GM18870 (cell line): ENCODE results near the gene TBCEL.
"Not testable (repeated sequence)": the region's sequence is repeated elsewhere in the genome, so short reads cannot be mapped to it uniquely, and the experiment has no call there.

Experiments
- ATAC-seq: cut with Tn5 transposase; IDR thresholded peaks from one replicate; pipeline ENCODE4 v1.9.1; 2021; ENCODE audit warnings: moderate library complexity; ENCODE audit not compliant: unreplicated experiment

Gene TBCEL

DNA sequence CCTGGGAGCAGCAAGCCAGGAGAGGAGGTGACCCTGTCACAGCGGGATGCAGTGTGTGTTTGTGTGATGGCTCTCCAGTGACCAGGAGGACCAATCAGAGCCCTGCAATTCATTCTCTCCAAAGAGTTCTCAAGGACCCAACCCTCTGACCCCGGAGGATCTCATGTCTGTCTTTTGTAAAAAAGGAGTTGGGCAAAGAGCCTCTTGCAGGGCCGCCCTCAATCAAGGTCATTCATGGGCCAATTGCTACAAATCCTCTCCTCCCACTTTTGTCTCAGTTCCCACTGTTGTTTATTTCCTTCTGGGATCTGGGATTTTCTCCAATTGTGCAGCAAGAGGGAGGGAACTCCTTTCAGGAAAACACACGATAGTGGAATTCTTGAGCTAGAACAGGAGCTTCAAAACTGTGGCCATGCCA, 81.2 kb downstream of the TBCEL start:
- ATAC-seq: no peak

DNA sequence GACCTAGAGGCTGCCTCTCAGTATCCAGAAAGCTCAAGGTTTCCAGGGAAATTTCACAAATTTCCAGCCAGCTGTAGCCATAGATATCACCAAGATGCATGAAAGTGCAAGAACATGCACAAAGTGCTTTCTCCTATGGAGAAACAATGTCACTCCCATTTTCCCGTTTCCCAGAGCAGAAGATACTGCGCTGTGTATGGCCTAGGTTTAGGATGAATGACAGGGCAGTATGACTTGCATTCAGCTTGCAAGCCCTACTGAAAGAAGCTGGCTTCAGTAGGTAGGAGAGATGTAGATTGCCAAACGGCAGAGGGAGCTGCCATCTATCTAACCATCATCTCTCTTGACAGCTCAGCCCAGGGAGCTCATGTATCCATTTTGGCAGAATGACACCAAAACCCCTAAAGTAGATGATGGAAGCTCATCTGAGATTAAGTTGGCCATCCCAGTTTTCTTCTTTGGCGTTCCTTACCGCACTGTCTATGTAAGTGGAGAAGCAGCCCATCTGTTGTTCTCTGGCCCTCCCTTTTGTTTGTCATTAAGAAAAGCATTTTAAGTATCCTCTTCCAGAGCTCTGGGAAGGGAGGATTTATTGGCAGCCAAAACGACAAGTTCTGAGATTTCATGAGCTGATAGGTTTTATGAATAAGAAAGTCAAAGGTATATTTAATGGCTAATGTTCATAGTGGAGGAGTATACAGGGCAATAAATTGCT, 81.7 kb downstream of the TBCEL start:
- ATAC-seq: no peak

GRCh38 chr11:121106812-121107211, 82.9 kb downstream of the TBCEL start:
- no peak for ATAC-seq

DNA sequence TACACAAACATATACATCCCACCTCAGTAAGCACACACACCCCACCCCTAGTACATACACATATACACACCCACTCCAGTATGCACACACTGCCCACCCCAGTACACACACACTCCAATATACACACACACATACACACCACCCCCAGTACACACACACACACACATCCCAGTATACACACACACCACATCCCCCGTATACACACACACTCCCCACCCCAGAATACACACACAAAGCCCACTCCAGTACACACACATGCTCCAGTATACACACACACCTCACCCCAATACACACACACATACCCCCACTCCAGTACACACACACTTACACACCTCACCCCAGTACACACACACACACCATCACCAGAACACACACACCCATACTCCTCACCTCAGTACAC, 84.5 kb downstream of the TBCEL start:
- ATAC-seq: no peak

DNA sequence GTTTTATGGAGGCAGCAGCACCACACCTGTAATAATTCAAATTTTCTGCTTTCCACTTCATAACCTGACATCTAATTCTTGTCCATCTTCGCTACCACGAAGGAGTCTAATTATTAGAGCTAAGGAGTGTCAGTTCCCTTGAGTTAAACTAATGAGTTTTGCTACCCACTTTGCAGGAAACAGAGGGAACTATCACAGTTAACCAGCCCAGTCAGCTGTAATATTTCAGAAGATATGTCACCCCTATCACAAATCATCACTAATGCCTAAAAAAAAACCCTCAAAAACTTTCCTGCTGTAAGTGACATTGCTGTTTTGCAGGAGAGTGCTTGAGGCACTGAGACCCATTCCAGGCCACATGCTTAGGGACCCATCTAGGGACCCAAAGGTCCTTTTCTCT, 85.6 kb downstream of the TBCEL start:
- ATAC-seq: no peak

DNA sequence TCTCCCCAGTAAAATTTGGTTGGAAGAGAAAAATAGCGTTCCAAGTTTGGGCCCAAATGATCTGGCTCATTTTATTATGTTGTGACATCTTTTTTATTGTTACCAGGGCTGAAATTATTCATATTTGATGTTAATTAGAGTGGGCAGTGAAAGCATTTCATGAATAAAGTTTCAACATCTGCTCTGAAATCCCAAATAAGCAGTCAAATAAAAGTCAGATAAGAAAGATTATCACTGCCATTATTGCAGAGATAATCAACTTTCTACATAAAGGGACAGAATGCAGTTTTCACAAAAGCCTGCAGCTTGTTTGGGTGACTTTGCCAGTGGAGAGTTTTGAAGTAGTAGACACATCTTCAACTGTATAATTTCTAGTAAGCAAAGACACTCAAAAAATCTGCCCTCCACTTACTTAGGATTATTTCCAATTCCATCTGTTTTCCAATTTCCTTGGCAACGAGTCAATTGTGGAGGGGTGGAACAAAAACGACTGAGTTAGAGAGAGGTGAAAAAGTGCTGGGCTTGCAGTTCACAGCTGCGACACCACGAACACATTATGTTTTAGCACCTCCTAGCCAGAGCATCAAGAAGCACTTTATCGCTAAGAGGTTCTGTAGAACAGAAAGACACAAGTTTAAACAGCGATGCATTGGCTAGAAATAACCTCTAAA, 86.1 kb downstream of the TBCEL start:
- no peak for ATAC-seq

- ATAC-seq: no peak
These were observed 87.2 kb downstream of the TBCEL start for GRCh38 chr11:121110871-121111724.

- ATAC-seq: no peak
These were observed 88.9 kb downstream of the TBCEL start for GRCh38 chr11:121112498-121113455.

DNA sequence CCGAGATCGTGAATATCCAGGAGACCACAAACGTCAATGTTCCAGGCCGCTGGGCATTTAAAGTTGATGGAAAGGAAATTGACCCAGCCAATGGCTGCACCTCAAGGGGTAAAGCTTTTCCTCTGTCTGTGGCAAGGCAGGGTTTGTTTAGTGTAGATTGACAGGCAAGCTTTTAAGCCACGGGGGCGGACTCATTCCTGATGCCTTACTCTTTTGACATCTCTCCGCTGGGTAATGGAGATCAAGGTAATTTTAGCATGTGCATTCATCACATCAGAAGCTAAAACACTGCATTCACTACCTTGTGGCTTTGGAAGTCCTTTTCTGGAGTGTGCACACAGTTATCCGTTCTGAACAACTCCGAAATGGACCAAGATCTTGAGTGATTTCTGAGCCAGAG, 89.7 kb downstream of the TBCEL start:
- no peak for ATAC-seq

DNA sequence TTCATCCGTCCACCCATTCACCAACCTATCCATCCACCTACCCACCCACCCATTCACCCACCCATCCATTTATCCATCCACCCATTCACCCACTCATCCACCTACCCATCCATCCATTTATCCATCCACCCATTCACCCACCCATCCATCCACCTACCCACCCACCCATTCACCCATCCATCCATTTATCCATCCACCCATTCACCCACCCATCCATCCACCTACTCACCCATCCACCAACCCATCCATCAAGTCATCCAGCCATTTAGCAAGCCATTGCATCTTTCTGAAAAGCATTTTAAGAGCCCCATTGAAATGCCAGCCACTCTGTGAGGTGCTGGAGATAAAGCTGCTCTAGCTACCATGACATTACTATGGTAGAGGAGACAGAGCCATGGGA, 91.1 kb downstream of the TBCEL start:
- not testable (repeated sequence) for ATAC-seq

GRCh38 chr11:121117788-121118187, 93.9 kb downstream of the TBCEL start:
- ATAC-seq: no peak

- no peak for ATAC-seq
These were observed 95.5 kb downstream of the TBCEL start for GRCh38 chr11:121119440-121119839.

GRCh38 chr11:121122328-121122727, 98.4 kb downstream of the TBCEL start:
- ATAC-seq: no peak

GRCh38 chr11:121123496-121124069, 99.7 kb downstream of the TBCEL start:
- ATAC-seq: no peak

DNA sequence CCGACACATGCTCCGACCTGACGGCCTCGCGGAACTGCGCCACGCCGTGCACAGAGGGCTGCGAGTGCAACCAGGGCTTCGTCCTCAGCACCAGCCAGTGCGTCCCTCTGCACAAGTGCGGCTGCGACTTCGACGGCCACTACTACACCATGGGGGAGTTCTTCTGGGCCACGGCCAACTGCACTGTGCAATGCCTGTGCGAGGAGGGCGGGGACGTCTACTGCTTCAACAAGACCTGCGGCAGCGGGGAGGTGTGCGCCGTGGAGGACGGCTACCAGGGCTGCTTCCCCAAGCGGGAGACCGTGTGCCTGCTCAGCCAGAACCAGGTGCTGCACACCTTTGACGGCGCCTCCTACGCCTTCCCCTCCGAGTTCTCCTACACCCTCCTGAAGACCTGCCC, 103.9 kb downstream of the TBCEL start:
- no peak for ATAC-seq

DNA sequence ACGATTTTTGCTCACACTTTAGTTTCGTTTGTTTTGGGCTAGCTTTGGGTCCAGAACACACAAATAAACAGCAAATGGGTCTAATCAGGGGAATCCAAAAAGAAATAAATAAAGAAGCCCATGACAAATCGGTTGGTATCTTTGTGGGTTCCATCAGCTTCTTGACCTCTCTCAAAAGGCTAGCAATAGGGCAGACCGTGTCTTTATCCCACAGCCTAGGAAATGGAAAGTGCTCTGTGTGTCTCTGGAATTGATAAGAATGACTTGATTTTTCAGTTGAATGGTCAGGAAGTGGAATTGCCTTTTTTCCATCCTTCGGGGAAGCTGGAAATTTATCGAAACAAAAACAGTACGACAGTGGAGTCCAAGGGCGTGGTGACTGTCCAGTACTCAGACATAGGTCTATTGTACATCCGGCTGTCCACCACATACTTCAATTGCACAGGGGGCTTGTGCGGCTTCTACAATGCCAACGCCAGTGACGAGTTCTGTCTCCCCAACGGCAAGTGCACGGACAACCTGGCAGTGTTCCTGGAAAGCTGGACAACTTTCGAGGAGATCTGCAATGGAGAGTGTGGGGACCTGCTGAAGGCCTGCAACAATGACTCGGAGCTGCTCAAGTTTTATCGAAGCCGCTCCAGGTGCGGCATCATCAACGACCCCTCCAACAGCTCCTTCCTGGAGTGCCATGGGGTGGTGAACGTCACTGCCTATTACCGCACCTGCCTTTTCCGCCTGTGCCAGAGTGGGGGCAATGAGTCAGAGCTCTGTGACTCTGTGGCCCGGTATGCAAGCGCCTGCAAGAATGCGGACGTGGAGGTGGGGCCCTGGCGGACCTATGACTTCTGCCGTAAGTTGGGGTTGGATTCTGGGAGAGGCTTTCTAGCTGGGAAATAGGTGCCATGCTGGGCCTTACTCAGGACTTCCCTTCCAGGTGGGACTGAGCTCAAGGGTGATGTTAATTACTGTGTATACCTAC, 105.7 kb downstream of the TBCEL start:
- ATAC-seq: no peak

DNA sequence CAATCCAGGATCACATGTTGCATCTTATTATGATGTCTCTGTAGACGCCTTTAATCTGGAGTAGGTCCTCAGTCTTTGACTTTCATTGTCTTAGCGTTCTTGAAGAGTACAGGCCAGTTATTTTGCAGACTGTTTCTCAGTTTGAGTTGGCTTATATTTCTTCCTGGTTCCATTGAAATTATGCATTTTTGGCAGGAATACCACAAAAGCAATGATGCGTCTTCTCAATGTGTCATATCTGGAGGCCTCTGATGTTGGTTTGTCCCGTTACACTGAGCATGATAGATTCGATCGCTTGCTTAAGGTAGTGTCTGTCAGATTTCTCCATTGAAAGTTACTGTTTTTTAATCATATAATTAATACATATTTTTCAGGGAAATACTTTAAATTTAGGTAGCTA, 107.8 kb downstream of the TBCEL start:
- ATAC-seq: no peak

- ATAC-seq: no peak
These were observed 108.5 kb downstream of the TBCEL start for GRCh38 chr11:121132211-121132976.
